Activated CD8-positive, alpha-beta memory T cell treated with anti-CD3 and anti-CD28 coated beads, Interleukin-2, amount 10 ng/mL, durations not matched to agents 7 days and 5 days (primary cell): ENCODE results near the gene FNDC10. TPM values are rescaled to one million over a fixed set of nuclear protein-coding genes. Genes with fewer than 3 reads are reported as not detected.

Experiments used
- ATAC-seq: fragments of 150-1000 bp; cut with Tn5 transposase; one replicate; pipeline ENCODE4 v1.10.0; 2021; ENCODE audit warnings: moderate library complexity
- CTCF ChIA-PET: fragments of 350-600 bp; sonication (Branson Sonifier 250); formaldehyde crosslinking; loops from one replicate; lab custom pipeline; 2021; ENCODE audit warnings: antibody characterized with exemption; lab: Charles Lee
- DNase-seq: peaks from one replicate; pipeline ENCODE4 v3.0.0-alpha.2; 2020
- H3K27ac Mint-ChIP-seq: one replicate; pipeline ENCODE4 v1.8.0; 2021; ENCODE audit warnings: mild to moderate bottlenecking, mixed read lengths
- H3K27me3 Mint-ChIP-seq: one replicate; pipeline ENCODE4 v1.8.0; 2021; ENCODE audit warnings: mixed read lengths
- H3K36me3 Mint-ChIP-seq: one replicate; pipeline ENCODE4 v1.8.0; 2021; ENCODE audit warnings: mild to moderate bottlenecking, mixed read lengths
- H3K4me1 Mint-ChIP-seq: one replicate; pipeline ENCODE4 v1.8.0; 2021; ENCODE audit warnings: mixed read lengths
- H3K4me3 Mint-ChIP-seq: one replicate; pipeline ENCODE4 v1.8.0; 2021; ENCODE audit warnings: mild to moderate bottlenecking, moderate library complexity, mixed read lengths
- H3K9me3 Mint-ChIP-seq: one replicate; pipeline ENCODE4 v1.8.0; 2022; ENCODE audit warnings: low read depth, mixed read lengths
- total RNA-seq, 2 experiments: library from RNA; stranded (reverse); gene quantifications; one replicate each; pipeline ENCODE4 v1.2.3, GENCODE V29; 2021

FNDC10 gene
- total RNA-seq, 2 experiments from 2014 or later = 3.1 to 4.4 TPM

GRCh38 chr1:1616838-1617237 is 16.9 kb upstream of the FNDC10 start:
- CTCF ChIA-PET = interaction anchor here (4.9 kb wide), 1 partner anchor 13 kb away, joined by 30 read pairs; no protein-coding TSS in a partner anchor
- Mint-ChIP-seq H3K27ac (peak overlapping the region; percentile 68), H3K9me3 (no peaks in the 10 kb centered on the region), H3K4me1 (peaks cover 31% of the 10 kb centered on the region), H3K36me3 (peaks cover 4% of the 10 kb centered on the region), H3K27me3 (no peaks in the 10 kb centered on the region), H3K4me3 (peak overlapping the region; percentile 75)
- DNase-seq = no peak
- no peak for ATAC-seq

DNA sequence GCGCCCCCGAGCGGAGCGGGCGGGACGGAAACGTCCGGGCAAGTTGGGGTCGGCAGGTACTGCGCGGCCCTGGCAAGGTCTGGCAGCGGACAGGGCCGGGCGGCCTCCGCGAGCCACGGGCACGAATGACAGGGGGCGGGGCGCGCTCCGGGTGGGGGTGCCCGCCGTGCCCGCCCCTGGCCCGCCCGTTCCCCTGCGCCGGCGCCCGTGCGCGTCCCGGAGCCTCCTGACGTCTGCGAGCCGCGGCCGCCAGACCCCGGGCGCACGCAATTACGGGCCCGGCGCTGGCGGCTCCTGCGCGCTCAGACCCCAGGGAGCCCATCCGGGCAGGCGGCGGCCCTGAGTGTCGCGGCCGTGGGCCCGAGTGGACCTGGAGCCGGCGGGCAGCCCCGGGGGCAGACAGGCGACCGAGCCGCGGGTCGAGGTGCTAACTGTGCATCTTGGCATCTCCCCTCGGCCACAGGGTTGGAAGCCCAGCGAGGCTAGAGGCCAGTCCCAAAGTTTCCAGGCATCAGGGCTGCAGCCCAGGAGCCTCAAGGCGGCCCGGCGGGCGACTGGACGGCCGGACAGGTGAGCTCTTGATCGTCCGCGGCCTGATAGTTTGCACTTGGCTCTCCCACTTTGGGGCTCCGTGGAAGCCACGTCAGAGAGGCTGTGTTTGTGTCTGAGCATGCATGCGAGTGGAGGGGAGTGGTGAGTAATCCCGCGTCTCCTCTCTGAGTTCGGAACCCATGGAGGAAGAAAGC is 16.3 kb upstream of the FNDC10 start:
- CTCF ChIA-PET = interaction anchor here (1.1 to 4.9 kb wide), 2 partner anchors 13 to 42 kb away, joined by 3 to 30 read pairs; no protein-coding TSS in a partner anchor

GRCh38 chr1:1615256-1616044 is 15.5 kb upstream of the FNDC10 start, which contains the start of gene MIB2:
Gene MIB2, plus strand, starts transcription at chr1:1615500. Its CDS starts 7,953 bp downstream, at chr1:1623453.
- peak; percentile 87 for ATAC-seq
- H3K4me1 Mint-ChIP-seq = peaks cover 32% of the 10 kb centered on the region
- CTCF ChIA-PET = interaction anchor here (1.0 to 4.9 kb wide), 4 partner anchors 11 to 244 kb away, joined by 3 to 30 read pairs (median 4); no protein-coding TSS in a partner anchor
- no peaks in the 10 kb centered on the region for H3K9me3 Mint-ChIP-seq
- DNase-seq = peak; percentile 98
- peaks cover 4% of the 10 kb centered on the region for H3K36me3 Mint-ChIP-seq
- peak within 1 kb of the TSS; percentile 88 for H3K27ac Mint-ChIP-seq
- H3K4me3 Mint-ChIP-seq = peak within 1 kb of the TSS; percentile 90
- no peaks in the 10 kb centered on the region for H3K27me3 Mint-ChIP-seq

More for the DNA sequence above, 16.3 kb upstream of the FNDC10 start:
- peak overlapping the region; percentile 68 for H3K27ac Mint-ChIP-seq
- H3K9me3 Mint-ChIP-seq = no peaks in the 10 kb centered on the region
- H3K36me3 Mint-ChIP-seq = peaks cover 4% of the 10 kb centered on the region
- peaks cover 32% of the 10 kb centered on the region for H3K4me1 Mint-ChIP-seq
- ATAC-seq (peak; percentile 18), DNase-seq (peak; percentile 59)
- H3K27me3 Mint-ChIP-seq = no peaks in the 10 kb centered on the region
- peak overlapping the region; percentile 75 for H3K4me3 Mint-ChIP-seq

DNA sequence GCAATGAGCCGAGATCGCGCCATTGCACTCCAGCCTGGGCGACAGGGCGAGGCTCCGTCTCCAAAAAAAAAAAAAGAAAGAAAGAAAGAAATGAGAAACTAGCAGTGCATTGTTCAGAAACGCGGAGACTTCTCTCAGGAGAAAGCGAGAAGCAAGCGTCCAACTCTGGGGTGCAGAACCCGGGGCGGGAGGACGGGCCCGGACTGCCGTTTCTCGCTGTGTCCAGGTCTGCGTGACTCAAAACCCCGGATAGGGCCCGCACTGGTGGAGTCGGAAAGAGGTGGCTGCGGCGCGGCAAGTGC is 15.0 kb upstream of the FNDC10 start:
- Mint-ChIP-seq H3K4me1 (peaks cover 32% of the 10 kb centered on the region), H3K36me3 (peaks cover 4% of the 10 kb centered on the region), H3K27ac (peak overlapping the region; percentile 81), H3K27me3 (no peaks in the 10 kb centered on the region), H3K9me3 (no peaks in the 10 kb centered on the region), H3K4me3 (peak overlapping the region; percentile 90)
- DNase-seq (no peak), ATAC-seq (no peak)
- CTCF ChIA-PET = interaction anchor here (1.0 to 4.9 kb wide), 4 partner anchors 10 to 243 kb away, joined by 3 to 30 read pairs (median 4); no protein-coding TSS in a partner anchor

DNA sequence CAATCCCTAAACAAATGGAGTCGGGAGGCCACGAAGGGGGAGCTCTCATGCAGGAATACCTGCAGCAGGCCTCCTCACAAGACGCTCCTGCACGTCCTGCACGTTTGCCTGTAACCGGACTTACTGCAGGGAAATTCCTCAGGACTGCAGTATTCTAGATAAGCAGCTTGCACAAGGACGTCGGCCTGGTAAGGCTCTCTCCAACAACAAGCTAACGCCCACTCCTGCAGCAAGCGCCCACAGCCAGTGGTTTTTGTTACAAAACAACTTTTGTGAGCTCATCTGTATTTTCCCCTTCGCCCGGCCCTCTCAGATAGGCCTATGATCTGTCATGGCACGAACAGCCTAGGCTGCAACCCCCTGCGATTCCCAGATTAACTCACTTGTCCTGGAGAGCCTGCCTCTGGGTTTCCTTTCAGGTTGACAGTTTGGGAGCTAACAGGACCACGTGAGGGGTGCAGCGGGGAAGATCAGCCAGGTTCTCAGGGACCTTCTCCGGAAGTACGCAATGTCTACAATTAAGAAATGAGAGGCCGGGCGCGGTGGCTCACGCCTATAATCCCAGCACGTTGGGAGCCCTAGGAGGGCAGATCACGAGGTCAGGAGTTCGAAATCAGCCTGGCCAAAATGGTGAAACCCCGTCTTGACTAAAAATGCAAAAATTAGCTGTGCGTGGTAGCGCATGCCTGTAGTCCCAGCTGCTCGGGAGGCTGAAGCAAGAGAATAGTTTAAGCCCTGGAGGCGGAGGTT is 14.4 kb upstream of the FNDC10 start:
- CTCF ChIA-PET = interaction anchor here (0.6 to 4.9 kb wide), 7 partner anchors 10 to 243 kb away, joined by 3 to 30 read pairs (median 4); no protein-coding TSS in a partner anchor
- ATAC-seq (no peak), DNase-seq (peak; percentile 71)
- peaks cover 32% of the 10 kb centered on the region for H3K4me1 Mint-ChIP-seq
- peaks cover 4% of the 10 kb centered on the region for H3K36me3 Mint-ChIP-seq
- peak overlapping the region; percentile 90 for H3K4me3 Mint-ChIP-seq
- no peaks in the 10 kb centered on the region for H3K9me3 Mint-ChIP-seq
- no peaks in the 10 kb centered on the region for H3K27me3 Mint-ChIP-seq
- H3K27ac Mint-ChIP-seq = peak overlapping the region; percentile 81

DNA sequence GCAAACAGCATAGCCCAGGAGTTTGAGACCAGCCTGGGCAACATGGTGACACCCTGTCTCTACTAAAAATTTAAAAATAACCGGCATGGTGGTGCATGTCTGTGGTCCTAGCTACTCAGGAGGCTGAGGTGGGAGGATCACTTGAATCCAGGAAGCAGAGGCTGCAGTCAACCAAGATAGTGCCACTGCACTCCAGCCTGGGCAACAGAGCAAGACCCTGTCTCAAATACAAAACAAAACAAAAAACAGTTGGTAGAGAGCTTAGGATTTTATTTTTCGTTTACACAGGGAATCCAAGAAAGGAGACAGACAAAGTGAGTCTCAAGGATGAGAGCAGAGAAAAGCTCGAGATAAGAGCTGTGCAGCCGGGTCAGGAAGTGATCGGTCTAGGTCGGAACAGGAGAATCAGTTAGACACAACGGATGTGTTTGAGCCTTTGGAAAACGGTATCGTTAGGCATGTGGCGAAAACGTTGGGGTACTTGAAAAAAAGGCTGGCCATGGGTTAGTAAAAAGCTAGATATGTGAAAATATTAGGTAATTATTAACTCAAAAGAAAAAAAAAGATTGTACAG is 13.7 kb upstream of the FNDC10 start:
- Mint-ChIP-seq H3K36me3 (peaks cover 4% of the 10 kb centered on the region), H3K4me3 (peak overlapping the region; percentile 90), H3K27me3 (no peaks in the 10 kb centered on the region), H3K27ac (peak overlapping the region; percentile 4), H3K9me3 (no peaks in the 10 kb centered on the region), H3K4me1 (peaks cover 32% of the 10 kb centered on the region)
- CTCF ChIA-PET = interaction anchor here (0.6 to 4.9 kb wide), 5 partner anchors 9 to 71 kb away, joined by 3 to 30 read pairs (median 5); no protein-coding TSS in a partner anchor
- no peak for DNase-seq
- no peak for ATAC-seq

DNA sequence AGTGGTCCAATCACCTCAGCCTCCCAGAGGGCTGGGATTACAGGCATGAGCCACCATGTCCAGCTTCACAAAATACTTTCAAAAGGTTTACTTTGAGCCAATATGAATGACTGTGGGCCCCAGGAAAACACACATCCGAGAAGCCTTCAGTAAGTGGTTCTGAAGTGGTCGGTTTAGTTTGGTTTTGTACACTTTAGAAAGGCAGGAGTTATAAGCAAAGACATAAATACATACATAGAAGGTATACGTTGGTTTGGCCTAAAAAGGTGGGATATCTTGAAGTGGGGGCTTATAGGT is 12.1 kb upstream of the FNDC10 start:
- CTCF ChIA-PET = no interaction called here
- no peak for DNase-seq
- H3K9me3 Mint-ChIP-seq = no peaks in the 10 kb centered on the region
- H3K27ac Mint-ChIP-seq = no peak overlapping the region
- H3K36me3 Mint-ChIP-seq = peaks cover 4% of the 10 kb centered on the region
- H3K4me3 Mint-ChIP-seq = no peak overlapping the region
- no peak for ATAC-seq
- no peaks in the 10 kb centered on the region for H3K27me3 Mint-ChIP-seq
- H3K4me1 Mint-ChIP-seq = peaks cover 30% of the 10 kb centered on the region

DNA sequence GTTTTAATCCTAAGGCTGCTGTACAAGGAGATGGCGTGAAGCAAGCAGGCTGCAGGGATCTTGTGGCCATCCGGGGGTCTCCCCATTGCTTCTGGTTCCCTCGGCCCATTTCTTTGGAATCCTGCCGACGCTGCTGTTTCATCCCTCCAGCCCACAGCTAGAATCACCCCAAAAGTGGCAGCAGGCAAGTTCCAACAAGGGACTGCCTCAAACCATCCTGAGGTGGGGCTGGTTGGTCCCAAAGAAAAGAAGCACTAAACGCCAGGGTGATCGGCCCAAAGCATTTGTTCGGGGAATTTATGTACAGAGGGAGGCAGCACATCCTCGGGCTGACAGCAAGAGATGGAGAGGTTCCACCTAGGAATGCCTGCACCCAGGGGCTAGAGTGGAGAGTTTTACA is 10.9 kb upstream of the FNDC10 start:
- Mint-ChIP-seq H3K27ac (no peak overlapping the region), H3K4me3 (no peak overlapping the region)
- CTCF ChIA-PET = no interaction called here

DNA sequence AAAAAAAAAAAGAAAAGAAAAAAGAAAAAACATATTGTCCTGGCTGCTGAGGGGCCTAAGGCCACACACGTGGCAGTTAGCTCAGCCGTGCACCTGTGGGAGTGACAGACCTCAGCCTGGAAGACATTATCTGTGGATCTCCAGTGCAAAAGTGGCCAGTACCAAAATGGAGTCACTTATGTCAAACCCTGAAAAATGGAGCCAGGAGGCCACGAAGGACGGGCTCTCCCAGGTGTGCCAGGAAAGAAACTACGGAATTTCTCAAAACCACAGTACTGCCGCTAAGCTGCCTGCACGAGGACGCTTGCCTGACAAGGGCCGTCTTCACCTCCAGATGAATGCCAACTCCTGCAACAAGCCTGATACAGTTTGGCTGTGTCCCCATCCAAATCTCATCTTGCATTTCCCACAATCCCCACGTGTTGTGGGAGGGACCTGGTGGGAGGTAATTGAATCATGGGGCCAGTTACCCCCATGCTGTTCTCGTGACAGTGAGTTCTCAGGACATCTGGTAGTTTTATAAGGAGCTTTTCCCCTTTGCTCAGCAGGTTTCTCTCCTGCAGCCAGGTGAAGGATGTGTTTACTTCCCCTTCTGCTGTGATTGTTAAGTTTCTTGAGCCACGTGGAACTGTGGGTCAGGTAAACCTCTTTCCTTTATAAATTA is 10.0 kb upstream of the FNDC10 start:
- Mint-ChIP-seq H3K27me3 (no peaks in the 10 kb centered on the region), H3K27ac (no peak overlapping the region), H3K4me1 (peaks cover 28% of the 10 kb centered on the region), H3K9me3 (no peaks in the 10 kb centered on the region), H3K4me3 (no peak overlapping the region), H3K36me3 (peaks cover 4% of the 10 kb centered on the region)
- CTCF ChIA-PET = no interaction called here
- ATAC-seq = no peak
- no peak for DNase-seq

More for the DNA sequence above, 10.9 kb upstream of the FNDC10 start:
- H3K4me1 Mint-ChIP-seq = peaks cover 28% of the 10 kb centered on the region
- ATAC-seq = no peak
- H3K27me3 Mint-ChIP-seq = no peaks in the 10 kb centered on the region
- H3K36me3 Mint-ChIP-seq = peaks cover 4% of the 10 kb centered on the region
- no peaks in the 10 kb centered on the region for H3K9me3 Mint-ChIP-seq
- no peak for DNase-seq

DNA sequence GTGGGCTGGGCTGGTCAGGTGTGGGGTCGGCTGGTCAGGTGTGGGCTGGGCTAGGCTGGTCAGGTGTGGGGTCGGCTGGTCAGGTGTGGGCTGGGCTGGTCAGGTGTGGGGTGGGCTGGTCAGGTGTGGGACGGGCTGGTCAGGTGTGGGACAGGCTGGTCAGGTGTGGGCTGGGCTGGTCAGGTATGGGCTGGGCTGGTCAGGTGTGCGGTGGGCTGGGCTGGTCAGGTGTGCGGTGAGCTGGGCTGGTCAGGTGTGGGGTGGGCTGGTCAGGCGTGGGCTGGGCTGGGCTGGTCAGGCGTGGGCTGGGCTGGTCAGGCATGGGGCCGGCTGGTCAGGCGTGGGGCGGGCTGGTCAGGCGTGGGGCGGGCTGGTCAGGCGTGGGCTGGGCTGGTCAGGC is 6.3 kb upstream of the FNDC10 start:
- Mint-ChIP-seq H3K4me1 (peaks cover 9% of the 10 kb centered on the region), H3K4me3 (no peak overlapping the region), H3K36me3 (no peaks in the 10 kb centered on the region), H3K27me3 (no peaks in the 10 kb centered on the region), H3K9me3 (no peaks in the 10 kb centered on the region), H3K27ac (no peak overlapping the region)
- ATAC-seq (no peak), DNase-seq (no peak)
- CTCF ChIA-PET = no interaction called here

GRCh38 chr1:1605724-1606123 is 5.8 kb upstream of the FNDC10 start:
- Mint-ChIP-seq H3K27me3 (peaks cover 2% of the 10 kb centered on the region), H3K27ac (no peak overlapping the region), H3K4me3 (no peak overlapping the region), H3K4me1 (peaks cover 9% of the 10 kb centered on the region), H3K36me3 (no peaks in the 10 kb centered on the region), H3K9me3 (no peaks in the 10 kb centered on the region)
- ATAC-seq (no peak), DNase-seq (no peak)
- CTCF ChIA-PET = no interaction called here

- no peaks in the 10 kb centered on the region for H3K36me3 Mint-ChIP-seq
- peaks cover 4% of the 10 kb centered on the region for H3K27me3 Mint-ChIP-seq
- no peak for ATAC-seq
- no peak overlapping the region for H3K27ac Mint-ChIP-seq
- H3K9me3 Mint-ChIP-seq = no peaks in the 10 kb centered on the region
- CTCF ChIA-PET = interaction anchor here (2.0 kb wide), 1 partner anchor 9 kb away, joined by 6 read pairs; no protein-coding TSS in a partner anchor
- H3K4me1 Mint-ChIP-seq = peaks cover 9% of the 10 kb centered on the region
- no peak overlapping the region for H3K4me3 Mint-ChIP-seq
- DNase-seq = no peak
Observed at GRCh38 chr1:1605034-1605591, 5.2 kb upstream of the FNDC10 start.
